Smooth muscle cell (in vitro differentiated cells): ENCODE data around the gene C2orf49. TPM values are rescaled to one million over a fixed set of nuclear protein-coding genes. Genes with fewer than 3 reads are reported as not detected.

Experiments used
- DNase-seq: peaks from one replicate; lab custom pipeline; 2025; ENCODE audit not compliant: unreplicated experiment; lab: John Stamatoyannopoulos, UW
- H2AFZ ChIP-seq: fragments of 200-600 bp; sonication (generic); 2 replicates; pipeline ENCODE4 v1.6.0; 2016; ENCODE audit warnings: antibody characterized with exemption, low read depth, mild to moderate bottlenecking
- H3F3A ChIP-seq: fragments of 200-600 bp; sonication (generic); 2 replicates; pipeline ENCODE4 v1.6.0; 2017; ENCODE audit warnings: antibody characterized with exemption, low read depth
- H3K27ac ChIP-seq: fragments of 200-600 bp; sonication (generic); 2 replicates; pipeline ENCODE4 v1.5.1; 2016; ENCODE audit warnings: low read depth, mild to moderate bottlenecking
- H3K27me3 ChIP-seq: fragments of 200-600 bp; sonication (generic); 2 replicates; pipeline ENCODE4 v1.6.1; 2016; ENCODE audit warnings: low read depth, mild to moderate bottlenecking
- H3K36me3 ChIP-seq: fragments of 200-600 bp; sonication (generic); 2 replicates; pipeline ENCODE4 v1.5.1; 2016; ENCODE audit warnings: low read depth
- H3K4me1 ChIP-seq: fragments of 200-600 bp; sonication (generic); 2 replicates; pipeline ENCODE4 v1.5.1; 2016; ENCODE audit warnings: low read depth
- H3K4me2 ChIP-seq: fragments of 200-600 bp; sonication (generic); 2 replicates; pipeline ENCODE4 v1.6.0; 2016; ENCODE audit warnings: mild to moderate bottlenecking
- H3K4me3 ChIP-seq: fragments of 200-600 bp; sonication (generic); 2 replicates; pipeline ENCODE4 v1.5.1; 2016; ENCODE audit warnings: mild to moderate bottlenecking
- H3K79me2 ChIP-seq: fragments of 200-600 bp; sonication (generic); 2 replicates; pipeline ENCODE4 v1.6.0; 2016; ENCODE audit warnings: low read depth, mild to moderate bottlenecking
- H3K9ac ChIP-seq: fragments of 200-600 bp; sonication (generic); 2 replicates; pipeline ENCODE4 v1.6.0; 2016; ENCODE audit warnings: low read depth
- H3K9me3 ChIP-seq: fragments of 200-600 bp; sonication (generic); replicated peaks from 2 replicates; pipeline ENCODE4 v1.5.1; 2016; ENCODE audit warnings: low read depth
- H4K20me1 ChIP-seq: fragments of 200-600 bp; sonication (generic); 2 replicates; pipeline ENCODE4 v1.6.0; 2016; ENCODE audit warnings: low read depth
- WGBS: methylation state at CpG from one replicate; pipeline ENCODE4 v1.1.7; 2016; ENCODE audit warnings: low lambda C conversion rate; 5-methylcytosine and 5-hydroxymethylcytosine counted together
- polyA plus RNA-seq: library from polyadenylated mRNA; unstranded; fragments of >200 nt; fragmentation: Nextera tagmentation; extraction: Ambion mirVana; gene quantifications from 2 replicates; pipeline ENCODE4 v1.2.1, GENCODE V29; 2016
- total RNA-seq: library from RNA; depleted of rRNA; stranded (reverse); fragments of >200 nt; gene quantifications from 2 replicates; pipeline ENCODE4 v1.2.3, GENCODE V29; 2014
- TF ChIP-seq, protein P1 (sequence below): fragments of 200-600 bp; sonication (generic); IDR thresholded peaks from 2 replicates; pipeline ENCODE4 v1.5.1; 2017; ENCODE audit warnings: borderline replicate concordance, mild to moderate bottlenecking, antibody characterized with exemption; ENCODE audit not compliant: insufficient read depth, poor library complexity, severe bottlenecking

Gene C2orf49
- total and polyA plus RNA-seq, 2 experiments from 2014 or later: 17.9 to 37.7 TPM

GRCh38 chr2:105307962-105308361, 29.4 kb upstream of the C2orf49 start:
- no peak overlapping the region for H3K27ac ChIP-seq
- H3K4me2 ChIP-seq: no peak overlapping the region
- no peaks in the 10 kb centered on the region for H3K36me3 ChIP-seq
- H3K4me3 ChIP-seq: no peak overlapping the region
- no peak overlapping the region for H3K9ac ChIP-seq
- no peaks in the 10 kb centered on the region for H3K27me3 ChIP-seq
- no peak for DNase-seq
- TF ChIP-seq, protein P1, sequence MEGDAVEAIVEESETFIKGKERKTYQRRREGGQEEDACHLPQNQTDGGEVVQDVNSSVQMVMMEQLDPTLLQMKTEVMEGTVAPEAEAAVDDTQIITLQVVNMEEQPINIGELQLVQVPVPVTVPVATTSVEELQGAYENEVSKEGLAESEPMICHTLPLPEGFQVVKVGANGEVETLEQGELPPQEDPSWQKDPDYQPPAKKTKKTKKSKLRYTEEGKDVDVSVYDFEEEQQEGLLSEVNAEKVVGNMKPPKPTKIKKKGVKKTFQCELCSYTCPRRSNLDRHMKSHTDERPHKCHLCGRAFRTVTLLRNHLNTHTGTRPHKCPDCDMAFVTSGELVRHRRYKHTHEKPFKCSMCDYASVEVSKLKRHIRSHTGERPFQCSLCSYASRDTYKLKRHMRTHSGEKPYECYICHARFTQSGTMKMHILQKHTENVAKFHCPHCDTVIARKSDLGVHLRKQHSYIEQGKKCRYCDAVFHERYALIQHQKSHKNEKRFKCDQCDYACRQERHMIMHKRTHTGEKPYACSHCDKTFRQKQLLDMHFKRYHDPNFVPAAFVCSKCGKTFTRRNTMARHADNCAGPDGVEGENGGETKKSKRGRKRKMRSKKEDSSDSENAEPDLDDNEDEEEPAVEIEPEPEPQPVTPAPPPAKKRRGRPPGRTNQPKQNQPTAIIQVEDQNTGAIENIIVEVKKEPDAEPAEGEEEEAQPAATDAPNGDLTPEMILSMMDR: no peak
- peaks cover 48% of the 10 kb centered on the region for H4K20me1 ChIP-seq
- 95% methylated on average over 17 of the region's 17 CpGs for WGBS
- no peak overlapping the region for H2AFZ ChIP-seq
- H3K79me2 ChIP-seq: peaks cover 71% of the 10 kb centered on the region
- no peaks in the 10 kb centered on the region for H3K9me3 ChIP-seq
- H3K4me1 ChIP-seq: no peaks in the 10 kb centered on the region
- H3F3A ChIP-seq: peaks cover 6% of the 10 kb centered on the region

DNA sequence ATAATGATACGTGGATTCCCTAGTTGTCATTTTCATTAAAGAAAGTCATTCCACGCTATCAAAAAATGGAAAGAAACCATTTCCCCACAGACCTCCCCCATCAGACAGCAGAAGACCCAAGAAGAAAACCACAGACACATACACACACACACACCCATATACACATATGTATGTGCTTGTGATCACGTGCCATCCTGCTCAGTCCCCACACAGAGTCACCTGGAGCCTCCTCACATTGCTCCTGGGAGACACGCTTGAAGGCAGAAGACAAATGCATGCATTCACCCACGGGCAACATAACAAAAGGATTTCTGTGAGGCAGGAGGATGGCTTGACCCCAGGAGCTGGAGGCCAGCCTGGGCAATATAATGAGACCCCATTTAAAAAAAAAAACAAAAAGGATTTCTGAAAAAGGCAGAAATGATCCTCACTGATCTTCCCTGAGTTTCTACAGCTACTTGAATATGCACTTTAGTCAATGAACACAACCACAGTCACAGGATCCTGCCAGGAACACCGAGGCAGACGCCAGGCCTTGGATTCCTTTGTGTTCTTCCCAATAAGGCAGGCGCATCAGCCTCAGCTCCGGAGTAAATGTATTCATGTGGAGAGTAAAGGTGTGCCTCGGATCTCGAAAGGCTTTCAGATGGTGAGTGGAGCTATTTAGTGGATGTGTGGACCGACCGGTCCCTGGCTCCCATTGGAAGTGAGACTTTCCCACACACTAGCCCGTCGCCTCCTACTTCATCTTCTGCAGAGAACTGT, 28.8 kb upstream of the C2orf49 start:
- H3K27ac ChIP-seq: peak overlapping the region; percentile 56
- no peak for DNase-seq
- no peak overlapping the region for H2AFZ ChIP-seq
- no peaks in the 10 kb centered on the region for H3K36me3 ChIP-seq
- H3K4me3 ChIP-seq: no peak overlapping the region
- H3K9me3 ChIP-seq: no peaks in the 10 kb centered on the region
- peaks cover 6% of the 10 kb centered on the region for H3F3A ChIP-seq
- no peaks in the 10 kb centered on the region for H3K4me1 ChIP-seq
- H3K79me2 ChIP-seq: peaks cover 72% of the 10 kb centered on the region
- H3K9ac ChIP-seq: no peak overlapping the region
- WGBS: 86% methylated on average over 15 of the region's 15 CpGs
- no peaks in the 10 kb centered on the region for H3K27me3 ChIP-seq
- peak overlapping the region; percentile 45 for H3K4me2 ChIP-seq
- H4K20me1 ChIP-seq: peaks cover 45% of the 10 kb centered on the region
- TF ChIP-seq, protein P1: no peak

DNA sequence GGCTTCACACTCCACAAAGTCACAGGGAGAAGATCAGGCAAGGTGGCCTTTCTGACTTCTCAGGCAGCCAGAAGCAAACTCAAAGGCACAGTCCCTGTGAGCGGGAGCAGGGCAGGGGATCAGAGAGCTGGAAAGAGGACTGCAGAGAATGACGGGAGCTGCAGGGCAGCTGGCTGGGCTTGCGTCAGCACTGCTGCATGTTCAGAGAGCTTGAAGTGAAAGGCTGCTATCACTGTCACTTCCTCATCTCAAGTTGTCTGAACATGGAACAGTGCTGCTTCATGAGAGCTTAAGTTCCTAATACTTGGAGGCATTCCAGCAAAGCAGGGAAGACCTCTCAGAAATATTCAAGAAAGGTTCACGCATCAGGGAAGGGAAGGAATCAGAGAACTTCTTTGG, 28.2 kb upstream of the C2orf49 start:
- TF ChIP-seq, protein P1: no peak
- no peak overlapping the region for H2AFZ ChIP-seq
- H3K79me2 ChIP-seq: peaks cover 70% of the 10 kb centered on the region
- H3K4me2 ChIP-seq: peak overlapping the region; percentile 45
- H3K4me1 ChIP-seq: no peaks in the 10 kb centered on the region
- DNase-seq: peak; percentile 7
- WGBS: 29% methylated on average over 4 of the region's 4 CpGs
- no peaks in the 10 kb centered on the region for H3K27me3 ChIP-seq
- no peaks in the 10 kb centered on the region for H3K9me3 ChIP-seq
- H3K9ac ChIP-seq: no peak overlapping the region
- H4K20me1 ChIP-seq: peaks cover 48% of the 10 kb centered on the region
- no peak overlapping the region for H3K4me3 ChIP-seq
- no peaks in the 10 kb centered on the region for H3K36me3 ChIP-seq
- peak overlapping the region; percentile 56 for H3K27ac ChIP-seq
- peaks cover 6% of the 10 kb centered on the region for H3F3A ChIP-seq

DNA sequence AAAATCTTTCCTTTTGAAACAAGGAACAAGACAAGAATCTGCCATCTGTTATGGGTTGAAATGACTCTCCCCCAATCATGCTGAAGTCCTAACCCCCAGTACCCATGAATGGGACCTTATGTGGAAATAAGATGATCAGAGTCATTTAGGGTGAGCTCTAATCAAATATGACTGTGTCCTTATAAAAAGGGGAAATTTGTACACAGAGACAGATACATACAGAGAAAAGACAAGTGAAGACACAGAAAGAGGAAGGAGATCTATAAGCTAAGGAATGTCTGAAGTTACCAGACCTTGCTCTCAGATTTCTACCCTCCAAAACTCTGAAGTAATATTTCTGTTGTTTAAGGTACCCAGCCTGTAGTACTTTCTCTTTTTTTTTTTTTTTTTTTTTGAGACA, 23.5 kb upstream of the C2orf49 start:
- Histone ChIP-seq H3K4me1 (no peaks in the 10 kb centered on the region), H3F3A (peaks cover 6% of the 10 kb centered on the region), H3K79me2 (peaks cover 80% of the 10 kb centered on the region), H4K20me1 (peaks cover 66% of the 10 kb centered on the region), H2AFZ (no peak overlapping the region), H3K27ac (no peak overlapping the region), H3K27me3 (no peaks in the 10 kb centered on the region), H3K36me3 (no peaks in the 10 kb centered on the region), H3K9me3 (no peaks in the 10 kb centered on the region), H3K9ac (no peak overlapping the region), H3K4me2 (no peak overlapping the region), H3K4me3 (no peak overlapping the region)
- TF ChIP-seq, protein P1: no peak
- DNase-seq: no peak
